NCI-H1694 (cell line): ENCODE measurements around the gene ACOXL.
"Not testable (repeated sequence)": the region's sequence is repeated elsewhere in the genome, so short reads cannot be mapped to it uniquely, and the experiment has no call there.

Source experiments
- DNase-seq: peaks from one replicate; lab custom pipeline; 2025; lab: John Stamatoyannopoulos, UW

ACOXL gene

DNA sequence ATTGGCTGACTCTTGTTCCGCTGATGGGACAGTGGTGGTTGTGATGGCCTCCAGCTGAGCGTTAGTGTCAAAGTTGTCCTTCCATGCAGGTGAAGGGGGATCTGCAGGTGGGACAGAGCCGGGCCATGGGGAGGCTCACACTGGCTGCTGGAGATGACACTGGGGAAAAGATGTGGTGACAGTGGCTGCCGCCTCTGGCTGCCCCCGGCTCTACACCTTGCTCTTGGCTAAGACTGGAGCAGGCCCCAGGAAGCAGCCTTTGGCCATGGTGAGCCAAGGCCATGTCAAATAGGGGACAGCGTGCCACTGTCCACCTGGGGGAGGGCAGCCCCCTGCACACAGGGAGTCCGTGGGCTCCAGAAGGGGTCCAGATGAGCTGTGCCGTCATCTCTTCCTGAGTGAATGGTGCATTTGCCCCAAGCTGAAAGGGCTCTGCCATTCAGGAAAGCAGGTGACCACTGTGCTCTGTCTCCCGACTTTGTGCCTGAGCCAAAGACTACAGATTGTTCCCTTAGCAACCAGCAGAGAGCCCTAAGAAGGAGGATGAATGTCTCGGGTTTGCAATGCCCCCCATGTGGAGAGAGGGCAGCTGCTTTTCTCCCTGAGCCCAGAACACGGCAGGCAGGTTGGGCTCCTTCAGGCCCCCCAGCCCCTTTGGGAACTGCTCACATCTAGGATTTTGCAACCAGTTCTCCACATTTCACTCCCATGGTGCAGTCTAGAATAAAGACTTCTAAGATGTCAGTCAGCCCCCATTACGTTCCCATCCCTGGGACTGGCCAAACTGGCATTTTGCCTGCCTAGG is 309.2 kb downstream of the ACOXL start:
- DNase-seq = no peak

DNA sequence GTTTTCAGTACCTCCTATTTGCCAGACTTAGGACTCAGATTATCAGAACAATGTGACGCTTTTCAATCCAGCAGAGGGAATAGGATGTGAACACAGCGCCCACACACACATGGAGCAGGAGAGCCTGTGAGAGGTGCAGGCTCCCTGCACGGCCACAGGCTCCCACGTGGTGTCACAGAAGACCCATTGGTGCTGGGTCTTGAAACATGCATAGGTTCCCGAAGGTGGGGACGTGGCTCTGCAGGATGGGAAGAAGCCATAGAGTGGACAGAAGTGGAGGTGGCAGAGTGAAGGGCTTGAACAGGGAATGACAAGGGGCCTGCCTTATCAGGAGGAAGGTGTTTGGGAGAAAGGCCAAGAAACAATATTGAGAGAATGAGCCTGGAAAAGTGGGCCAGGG is 309.9 kb downstream of the ACOXL start:
- DNase-seq = no peak

DNA sequence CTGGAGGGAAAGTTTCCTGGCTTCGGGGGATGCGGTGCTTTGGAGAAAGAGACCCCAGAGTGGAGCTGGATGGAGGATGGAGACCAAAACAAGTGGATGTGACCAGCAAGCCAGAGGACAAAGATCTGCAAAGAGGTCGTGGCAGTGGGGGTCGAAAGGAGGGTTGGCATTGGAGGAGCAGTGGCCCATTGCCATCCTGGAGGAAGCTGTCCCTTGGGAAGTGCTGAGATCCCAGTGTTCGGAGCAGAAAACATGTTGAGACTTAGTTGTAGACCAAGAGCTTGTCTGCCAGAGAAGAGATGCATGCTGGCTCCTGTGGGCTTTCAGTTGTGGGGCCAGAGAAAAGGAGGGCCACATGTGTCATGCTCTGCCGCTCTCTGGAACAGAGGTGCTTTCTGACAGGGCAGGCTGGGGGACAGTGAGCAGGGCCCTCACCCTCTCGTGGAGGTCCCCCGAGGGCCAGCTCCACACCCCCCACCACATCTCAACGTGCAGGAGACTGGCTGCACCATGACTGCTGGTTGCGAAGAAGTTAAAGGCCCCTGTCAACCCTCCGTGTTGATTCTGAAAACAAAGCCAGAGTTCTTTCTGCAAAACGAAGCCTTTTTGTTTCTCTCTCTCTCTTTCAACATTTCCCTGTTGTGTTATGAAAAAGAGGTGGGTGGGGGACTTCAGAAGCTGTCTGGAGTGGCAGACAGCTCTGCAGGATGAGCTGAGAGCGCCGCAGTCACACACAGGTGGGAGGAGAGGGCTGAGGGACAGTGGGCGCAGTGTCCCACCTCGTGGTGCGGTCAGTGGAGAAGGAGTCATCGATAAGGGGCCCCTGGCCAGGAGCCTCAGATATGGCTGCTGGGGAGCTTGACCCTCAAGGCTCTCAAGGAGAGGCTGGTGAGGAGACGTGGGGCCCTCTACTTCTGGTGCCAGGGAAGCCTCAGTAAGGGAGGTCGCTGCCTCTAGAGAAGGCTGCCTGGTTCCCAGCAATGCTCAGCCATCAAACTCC is 310.7 kb downstream of the ACOXL start:
- no peak for DNase-seq

GRCh38 chr2:111044066-111044465 is 311.7 kb downstream of the ACOXL start:
- DNase-seq = no peak

- not testable (repeated sequence) for DNase-seq
These were observed 312.9 kb downstream of the ACOXL start for GRCh38 chr2:111045236-111045635.

- DNase-seq = no peak
These were observed 313.5 kb downstream of the ACOXL start for GRCh38 chr2:111045771-111046444.

DNA sequence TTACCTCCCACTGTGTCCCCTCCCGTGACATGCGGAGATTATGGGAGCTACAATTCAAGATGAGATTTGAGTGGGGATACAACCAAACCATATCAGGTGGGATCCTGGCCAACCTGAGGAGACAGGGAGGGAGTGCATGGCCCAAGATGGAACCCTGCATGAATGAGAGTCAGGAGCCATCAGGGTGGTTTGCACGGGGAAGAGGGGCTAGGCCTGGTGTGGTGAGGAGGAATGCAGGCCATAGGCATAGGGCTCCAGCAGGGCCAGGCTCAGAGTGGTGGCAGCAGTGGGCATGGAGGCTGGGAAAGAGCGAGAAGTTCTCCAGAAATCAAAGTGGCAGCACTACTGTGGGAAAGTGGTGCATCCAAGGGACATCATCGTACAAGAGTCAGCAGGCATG is 314.3 kb downstream of the ACOXL start:
- DNase-seq = no peak

GRCh38 chr2:111048856-111049768 is 316.7 kb downstream of the ACOXL start:
- DNase-seq = no peak

- DNase-seq = no peak
These were observed 317.6 kb downstream of the ACOXL start for GRCh38 chr2:111049792-111050640.

GRCh38 chr2:111050701-111051376 is 318.5 kb downstream of the ACOXL start:
- no peak for DNase-seq

GRCh38 chr2:111052621-111053020 is 320.2 kb downstream of the ACOXL start:
- DNase-seq = no peak

DNA sequence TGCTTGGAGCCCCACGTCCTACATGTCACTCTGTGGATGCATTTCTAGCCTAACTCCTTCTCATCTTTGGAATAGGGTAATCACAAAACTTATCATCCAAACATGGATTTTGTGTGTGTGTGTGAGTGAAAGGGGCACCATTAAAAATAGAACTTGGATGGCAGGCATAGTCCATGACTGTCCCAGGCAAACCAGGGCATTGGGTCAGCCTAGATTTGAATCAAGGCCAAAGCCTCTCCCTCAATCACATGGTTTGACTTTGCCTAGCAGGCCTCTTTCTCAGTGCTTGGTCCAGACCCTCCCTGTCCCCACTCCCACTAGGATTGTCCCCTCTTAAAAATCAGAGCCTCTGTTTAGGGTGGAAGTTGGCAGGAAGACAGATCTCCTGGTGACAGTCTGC is 320.9 kb downstream of the ACOXL start:
- DNase-seq = no peak

DNA sequence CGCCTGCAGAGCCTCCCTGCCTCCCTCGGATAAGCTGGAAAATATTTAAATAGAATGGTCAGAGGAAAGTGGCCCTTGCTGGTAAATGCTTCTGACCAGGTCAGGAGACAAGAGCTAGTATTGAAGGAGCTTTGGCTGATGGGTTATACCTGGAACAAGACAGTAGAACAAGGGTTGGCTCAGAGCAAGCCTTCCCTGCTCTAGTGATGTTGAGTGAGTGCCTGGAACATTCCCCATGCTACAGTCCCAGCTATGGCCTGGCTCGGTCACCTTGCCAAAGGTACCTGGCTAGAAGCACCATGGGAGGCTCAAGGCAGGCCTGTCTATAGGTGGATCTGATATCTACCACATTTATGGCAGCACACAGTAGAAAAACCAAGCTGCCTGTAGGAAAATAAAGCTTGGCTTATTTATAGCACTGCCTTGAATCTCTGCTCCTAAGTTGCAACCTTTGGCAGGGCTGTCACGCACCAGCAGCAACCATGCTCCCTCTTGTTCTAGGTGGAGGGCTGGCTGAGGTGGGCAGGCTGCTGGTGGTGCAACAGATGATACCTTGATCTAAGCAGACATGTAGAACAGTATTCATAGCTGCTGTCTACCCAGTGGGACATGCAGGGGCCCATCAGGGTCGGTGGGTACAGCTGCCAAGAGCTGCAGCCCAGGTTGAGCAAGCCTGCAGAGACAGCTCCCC is 321.6 kb downstream of the ACOXL start:
- no peak for DNase-seq

GRCh38 chr2:111054791-111055691 is 322.7 kb downstream of the ACOXL start:
- no peak for DNase-seq

DNA sequence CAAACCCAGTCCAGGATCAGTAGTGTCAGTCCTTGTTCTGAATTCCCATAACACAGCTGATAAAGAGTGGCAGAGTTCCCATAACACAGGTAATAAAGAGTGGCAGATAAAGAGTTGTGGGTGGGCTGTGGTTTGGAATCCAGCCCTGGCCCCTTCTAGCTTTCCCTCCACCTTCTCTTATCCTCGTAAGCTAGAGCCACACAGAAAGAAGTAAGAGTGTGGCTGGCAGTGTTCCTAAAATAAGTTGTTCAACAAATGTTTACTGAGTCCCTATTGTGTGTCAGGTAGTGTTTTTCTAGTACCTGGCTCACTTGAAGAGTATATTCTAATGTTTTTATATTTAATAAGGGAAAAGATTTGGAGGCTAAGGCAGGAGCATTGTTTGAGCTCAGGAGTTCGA is 323.4 kb downstream of the ACOXL start:
- no peak for DNase-seq

DNA sequence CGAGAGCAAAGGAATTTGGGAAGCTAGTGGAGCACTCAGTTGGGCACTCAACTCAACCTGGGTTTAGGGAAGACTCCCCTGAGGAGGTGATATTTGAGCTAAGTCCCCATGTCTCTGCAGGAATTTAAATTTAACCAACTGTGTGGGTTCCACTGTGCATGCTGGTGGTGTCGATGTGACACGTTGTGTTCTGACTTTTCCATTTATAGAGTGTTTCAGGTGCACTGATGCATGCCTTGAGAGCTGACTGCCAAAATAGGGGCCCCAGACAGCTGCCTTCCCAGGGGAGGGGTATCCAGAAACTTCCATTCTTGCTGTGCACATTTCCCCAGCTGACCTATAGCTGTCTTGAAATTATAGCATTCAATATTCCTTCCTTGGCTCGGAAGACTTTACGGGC is 324.7 kb downstream of the ACOXL start:
- DNase-seq = no peak

DNA sequence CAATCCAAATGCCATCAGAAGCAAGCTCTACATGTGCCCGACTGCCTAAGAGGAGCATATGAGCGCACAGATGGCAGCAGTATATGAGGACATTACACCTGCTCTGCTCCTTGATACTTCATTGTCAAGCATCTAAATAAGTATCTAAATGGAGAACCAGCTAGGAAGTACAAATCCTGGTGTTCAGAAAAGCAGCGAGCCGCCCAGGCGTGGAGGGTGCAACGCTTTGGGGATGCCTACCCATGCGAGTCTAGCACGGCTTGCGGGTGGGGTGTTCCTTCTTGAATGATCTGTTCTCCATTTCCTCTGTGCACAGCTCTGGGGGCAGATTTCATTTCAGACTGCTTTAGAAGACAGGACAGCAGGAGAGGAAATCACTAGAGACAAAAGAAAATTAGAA is 325.3 kb downstream of the ACOXL start:
- no peak for DNase-seq

DNA sequence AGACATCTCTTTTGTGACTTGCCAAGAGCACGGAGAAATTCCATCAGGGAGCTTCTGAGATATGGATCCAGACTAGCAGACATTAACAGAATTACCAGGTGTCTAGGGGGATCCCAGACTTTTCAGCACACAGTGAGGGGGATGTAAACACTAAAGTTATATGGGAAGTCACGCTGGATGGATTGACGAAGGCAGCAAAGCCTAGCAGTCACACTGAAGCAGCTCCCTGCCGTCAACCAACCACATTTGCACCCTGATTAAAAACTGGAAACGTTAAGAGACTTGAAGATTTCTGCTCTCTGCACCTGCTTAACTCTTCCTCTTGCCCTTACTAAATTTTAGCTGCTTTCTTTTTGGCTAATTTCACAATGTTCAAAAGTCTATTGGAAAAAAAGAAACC is 325.9 kb downstream of the ACOXL start:
- no peak for DNase-seq
